Measurements from ENCODE around the gene CBLIF. TPM values are rescaled to one million over a fixed set of nuclear protein-coding genes. Genes with fewer than 3 reads are reported as not detected.
A peak's percentile ranks its signal among the peaks of the same experiment; 100 is the strongest.

Gene CBLIF
- total and polyA plus RNA-seq, 8 donors = 0.05 to 2.1 (median 0.58) TPM; not detected in 4

DNA sequence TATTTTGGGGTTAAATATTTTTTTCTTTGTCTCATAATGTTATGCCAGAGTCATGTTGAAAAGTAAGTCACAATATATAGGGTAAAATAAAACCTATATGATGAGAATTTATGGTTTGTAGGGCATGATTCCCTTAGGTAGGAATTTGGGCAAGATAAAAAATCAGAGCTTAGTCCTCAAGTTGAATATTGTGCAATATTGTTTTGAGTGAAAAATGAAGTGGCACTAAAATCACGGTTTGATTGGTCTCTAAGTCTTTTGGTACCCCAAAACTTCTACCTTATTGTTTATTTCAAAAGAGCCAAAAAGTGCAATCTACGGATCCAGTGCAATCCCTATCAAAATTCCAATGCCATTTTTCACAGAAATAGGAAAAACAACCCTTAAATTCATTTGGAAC, 33.1 kb downstream of the CBLIF start:
- peaks cover 0 to 6% (median 0%) of the 10 kb centered on the region in 3 donors for H3K36me3 ChIP-seq
- TF ChIP-seq, protein P1, sequence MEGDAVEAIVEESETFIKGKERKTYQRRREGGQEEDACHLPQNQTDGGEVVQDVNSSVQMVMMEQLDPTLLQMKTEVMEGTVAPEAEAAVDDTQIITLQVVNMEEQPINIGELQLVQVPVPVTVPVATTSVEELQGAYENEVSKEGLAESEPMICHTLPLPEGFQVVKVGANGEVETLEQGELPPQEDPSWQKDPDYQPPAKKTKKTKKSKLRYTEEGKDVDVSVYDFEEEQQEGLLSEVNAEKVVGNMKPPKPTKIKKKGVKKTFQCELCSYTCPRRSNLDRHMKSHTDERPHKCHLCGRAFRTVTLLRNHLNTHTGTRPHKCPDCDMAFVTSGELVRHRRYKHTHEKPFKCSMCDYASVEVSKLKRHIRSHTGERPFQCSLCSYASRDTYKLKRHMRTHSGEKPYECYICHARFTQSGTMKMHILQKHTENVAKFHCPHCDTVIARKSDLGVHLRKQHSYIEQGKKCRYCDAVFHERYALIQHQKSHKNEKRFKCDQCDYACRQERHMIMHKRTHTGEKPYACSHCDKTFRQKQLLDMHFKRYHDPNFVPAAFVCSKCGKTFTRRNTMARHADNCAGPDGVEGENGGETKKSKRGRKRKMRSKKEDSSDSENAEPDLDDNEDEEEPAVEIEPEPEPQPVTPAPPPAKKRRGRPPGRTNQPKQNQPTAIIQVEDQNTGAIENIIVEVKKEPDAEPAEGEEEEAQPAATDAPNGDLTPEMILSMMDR (IDR thresholded peaks at IDR 0.05) = no peak
- no peaks in the 10 kb centered on the region for H3K9me3 ChIP-seq
- no peak for ATAC-seq
- no peak overlapping the region for H3K4me3 ChIP-seq
- FAIRE-seq = no peak
- intact Hi-C loops (cut with DNase I) = no loop called here
- WGBS, 2 donors = 76 to 81% methylated on average over 2 of the region's 2 CpGs
- no peak for DNase-seq
- H3K27ac ChIP-seq = no peak overlapping the region
- H3K27me3 ChIP-seq = no peaks in the 10 kb centered on the region
- peaks cover 0 to 9% (median 5%) of the 10 kb centered on the region in 3 donors for H3K4me1 ChIP-seq

DNA sequence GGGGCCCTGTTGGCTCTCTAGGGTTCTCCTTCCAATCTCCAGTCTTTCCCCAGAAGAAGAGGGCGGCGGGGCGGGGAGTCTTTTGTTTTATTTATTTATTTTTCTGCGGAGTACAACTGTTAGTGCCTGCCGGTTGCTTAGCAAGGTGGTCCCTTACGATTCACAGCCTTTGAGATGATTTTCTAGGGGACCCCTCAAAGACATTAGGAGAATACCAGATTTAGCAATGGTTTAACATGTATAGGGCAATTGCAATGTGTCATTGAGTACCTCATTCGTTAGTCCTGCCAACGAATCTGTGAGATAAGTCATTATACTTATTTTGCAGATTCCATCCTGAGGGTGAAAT, 34.4 kb downstream of the CBLIF start:
- DNase-seq (no peak), ATAC-seq (no peak), FAIRE-seq (no peak)
- Histone ChIP-seq H3K4me1 (peaks cover 0 to 9% (median 5%) of the 10 kb centered on the region in 3 donors), H3K27ac (peak overlapping the region; percentile 74 to 82 (median 81)), H3K9me3 (no peaks in the 10 kb centered on the region), H3K4me3 (peak overlapping the region; percentile 71 to 87 (median 82)), H3K27me3 (no peaks in the 10 kb centered on the region), H3K36me3 (peaks cover 0 to 20% (median 0%) of the 10 kb centered on the region in 3 donors)
- intact Hi-C loops (cut with DNase I) = no loop called here
- 10 to 12% methylated on average over 8 of the region's 8 CpGs for WGBS, 2 donors
- TF ChIP-seq, protein P1 (IDR thresholded peaks at IDR 0.05) = no peak

DNA sequence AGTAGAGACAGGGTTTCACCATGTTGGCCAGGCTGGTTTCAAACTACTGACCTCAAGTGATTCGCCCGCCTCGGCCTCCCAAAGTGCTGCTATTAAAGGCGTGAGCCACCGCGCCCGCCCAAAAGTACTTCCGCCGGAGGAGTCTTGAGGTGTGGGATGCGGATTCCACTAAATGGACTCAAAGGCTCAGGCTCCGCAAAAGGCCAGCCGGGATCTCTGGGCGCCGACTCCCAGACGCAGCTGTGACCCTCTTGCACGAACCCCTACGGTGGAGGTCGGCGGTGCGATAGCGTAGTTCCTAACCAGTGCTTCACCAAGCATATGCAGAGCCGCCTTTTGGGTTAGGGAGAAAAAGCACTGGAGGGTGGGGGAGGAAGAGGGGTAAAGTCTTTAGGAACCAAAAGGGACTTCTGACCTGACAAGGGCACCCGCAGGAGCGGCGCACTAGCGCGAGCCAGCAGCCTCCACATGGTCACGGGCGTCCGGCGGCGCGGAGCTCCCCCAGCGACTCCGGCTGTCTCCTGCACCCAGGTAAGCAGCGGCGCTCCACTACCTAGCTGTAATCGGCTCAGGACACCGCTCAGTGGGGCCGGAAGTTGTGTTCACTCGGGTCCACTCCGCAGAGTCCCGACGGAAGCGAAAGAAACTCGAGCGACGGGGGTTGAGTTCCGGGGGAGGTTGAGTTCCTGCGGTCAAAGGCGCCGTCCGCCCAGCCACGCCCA, 34.9 kb downstream of the CBLIF start, which contains the start of gene MRPL16:
Gene MRPL16, minus strand, starts transcription at position 590 of the 722 bp plus-strand sequence. Its CDS starts 120 bp downstream, at position 470.
- ATAC-seq (peak; percentile 98 to 99 (median 98)), FAIRE-seq (no peak), DNase-seq (peak; percentile 89 to 97 (median 90))
- TF ChIP-seq, protein P1 (IDR thresholded peaks at IDR 0.05) = peak in 1 of 4 donors; percentile 11
- Histone ChIP-seq H3K27ac (peak within 1 kb of the TSS; percentile 74 to 82 (median 81)), H3K27me3 (no peaks in the 10 kb centered on the region), H3K36me3 (peaks cover 0 to 22% (median 0%) of the 10 kb centered on the region in 3 donors), H3K4me3 (peak within 1 kb of the TSS; percentile 71 to 87 (median 82)), H3K4me1 (peaks cover 0 to 9% (median 5%) of the 10 kb centered on the region in 3 donors), H3K9me3 (no peaks in the 10 kb centered on the region)
- WGBS, 2 donors = 0% methylated on average over 54 of the region's 54 CpGs
- intact Hi-C loops (cut with DNase I) = no loop called here

- TF ChIP-seq, protein P1 (IDR thresholded peaks at IDR 0.05) = no peak
- intact Hi-C loops (cut with DNase I) = no loop called here
- H3K9me3 ChIP-seq = no peaks in the 10 kb centered on the region
- DNase-seq (no peak), FAIRE-seq (no peak), ATAC-seq (no peak)
- H3K4me1 ChIP-seq = peaks cover 0 to 9% (median 5%) of the 10 kb centered on the region in 3 donors
- no peak overlapping the region for H3K4me3 ChIP-seq
- peaks cover 0 to 32% (median 0%) of the 10 kb centered on the region in 3 donors for H3K36me3 ChIP-seq
- no peaks in the 10 kb centered on the region for H3K27me3 ChIP-seq
- 72 to 86% methylated on average over 1 of the region's 1 CpG for WGBS, 2 donors
- no peak overlapping the region for H3K27ac ChIP-seq
These were observed 38.2 kb downstream of the CBLIF start for GRCh38 chr11:59807047-59807610.

Data from pancreas (tissue), 10 donors.